ENCODE results near the gene SMIM5. TPM values are rescaled to one million over a fixed set of nuclear protein-coding genes. Genes with fewer than 3 reads are reported as not detected.

The SMIM5 gene
- polyA plus RNA-seq, 1 donor from 2014 or later = 0.59 TPM

DNA sequence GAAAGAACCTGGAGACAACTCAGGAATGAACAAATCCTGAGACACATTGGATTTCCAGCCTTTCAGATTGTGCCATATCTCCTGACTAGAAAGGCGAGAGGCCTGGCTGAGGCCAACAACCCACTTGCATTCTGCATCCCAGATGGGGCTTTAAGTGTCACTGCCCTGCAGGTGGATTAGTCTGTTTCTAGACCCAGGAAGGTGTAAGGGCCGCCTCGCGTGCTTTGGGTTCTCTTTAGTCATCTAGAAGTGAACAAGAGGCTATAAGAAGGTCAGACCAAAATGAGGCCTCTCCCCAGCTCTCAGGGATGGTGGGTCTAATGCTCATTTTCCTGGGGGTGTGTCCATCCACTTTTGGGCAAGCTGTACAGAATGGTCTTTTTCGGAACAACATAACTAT, 38.8 kb downstream of the SMIM5 start:
- H2AFZ ChIP-seq (ENCODE audit: low read depth, low read length) = no peak overlapping the region
- TF ChIP-seq RAD21 (conservative IDR thresholded peaks at IDR 0.05) (no peak), SMC3 (conservative IDR thresholded peaks at IDR 0.05; ENCODE audit: poor library complexity) (no peak), POLR2AphosphoS5 (IDR thresholded peaks at IDR 0.05) (no peak), EP300 (conservative IDR thresholded peaks at IDR 0.05; ENCODE audit: poor library complexity, severe bottlenecking) (no peak), TAF1 (IDR thresholded peaks at IDR 0.05; ENCODE audit: low read depth) (no peak), EZH2 (IDR thresholded peaks at IDR 0.05; ENCODE audit: borderline replicate concordance, insufficient read depth, low read length, poor library complexity, severe bottlenecking) (no peak), MXI1 (conservative IDR thresholded peaks at IDR 0.05; ENCODE audit: poor library complexity, severe bottlenecking) (no peak)
- TF ChIP-seq, protein P1, sequence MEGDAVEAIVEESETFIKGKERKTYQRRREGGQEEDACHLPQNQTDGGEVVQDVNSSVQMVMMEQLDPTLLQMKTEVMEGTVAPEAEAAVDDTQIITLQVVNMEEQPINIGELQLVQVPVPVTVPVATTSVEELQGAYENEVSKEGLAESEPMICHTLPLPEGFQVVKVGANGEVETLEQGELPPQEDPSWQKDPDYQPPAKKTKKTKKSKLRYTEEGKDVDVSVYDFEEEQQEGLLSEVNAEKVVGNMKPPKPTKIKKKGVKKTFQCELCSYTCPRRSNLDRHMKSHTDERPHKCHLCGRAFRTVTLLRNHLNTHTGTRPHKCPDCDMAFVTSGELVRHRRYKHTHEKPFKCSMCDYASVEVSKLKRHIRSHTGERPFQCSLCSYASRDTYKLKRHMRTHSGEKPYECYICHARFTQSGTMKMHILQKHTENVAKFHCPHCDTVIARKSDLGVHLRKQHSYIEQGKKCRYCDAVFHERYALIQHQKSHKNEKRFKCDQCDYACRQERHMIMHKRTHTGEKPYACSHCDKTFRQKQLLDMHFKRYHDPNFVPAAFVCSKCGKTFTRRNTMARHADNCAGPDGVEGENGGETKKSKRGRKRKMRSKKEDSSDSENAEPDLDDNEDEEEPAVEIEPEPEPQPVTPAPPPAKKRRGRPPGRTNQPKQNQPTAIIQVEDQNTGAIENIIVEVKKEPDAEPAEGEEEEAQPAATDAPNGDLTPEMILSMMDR (IDR thresholded peaks at IDR 0.05; ENCODE audit: poor library complexity, severe bottlenecking) = no peak
- TF ChIP-seq, protein P2, sequence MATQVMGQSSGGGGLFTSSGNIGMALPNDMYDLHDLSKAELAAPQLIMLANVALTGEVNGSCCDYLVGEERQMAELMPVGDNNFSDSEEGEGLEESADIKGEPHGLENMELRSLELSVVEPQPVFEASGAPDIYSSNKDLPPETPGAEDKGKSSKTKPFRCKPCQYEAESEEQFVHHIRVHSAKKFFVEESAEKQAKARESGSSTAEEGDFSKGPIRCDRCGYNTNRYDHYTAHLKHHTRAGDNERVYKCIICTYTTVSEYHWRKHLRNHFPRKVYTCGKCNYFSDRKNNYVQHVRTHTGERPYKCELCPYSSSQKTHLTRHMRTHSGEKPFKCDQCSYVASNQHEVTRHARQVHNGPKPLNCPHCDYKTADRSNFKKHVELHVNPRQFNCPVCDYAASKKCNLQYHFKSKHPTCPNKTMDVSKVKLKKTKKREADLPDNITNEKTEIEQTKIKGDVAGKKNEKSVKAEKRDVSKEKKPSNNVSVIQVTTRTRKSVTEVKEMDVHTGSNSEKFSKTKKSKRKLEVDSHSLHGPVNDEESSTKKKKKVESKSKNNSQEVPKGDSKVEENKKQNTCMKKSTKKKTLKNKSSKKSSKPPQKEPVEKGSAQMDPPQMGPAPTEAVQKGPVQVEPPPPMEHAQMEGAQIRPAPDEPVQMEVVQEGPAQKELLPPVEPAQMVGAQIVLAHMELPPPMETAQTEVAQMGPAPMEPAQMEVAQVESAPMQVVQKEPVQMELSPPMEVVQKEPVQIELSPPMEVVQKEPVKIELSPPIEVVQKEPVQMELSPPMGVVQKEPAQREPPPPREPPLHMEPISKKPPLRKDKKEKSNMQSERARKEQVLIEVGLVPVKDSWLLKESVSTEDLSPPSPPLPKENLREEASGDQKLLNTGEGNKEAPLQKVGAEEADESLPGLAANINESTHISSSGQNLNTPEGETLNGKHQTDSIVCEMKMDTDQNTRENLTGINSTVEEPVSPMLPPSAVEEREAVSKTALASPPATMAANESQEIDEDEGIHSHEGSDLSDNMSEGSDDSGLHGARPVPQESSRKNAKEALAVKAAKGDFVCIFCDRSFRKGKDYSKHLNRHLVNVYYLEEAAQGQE (IDR thresholded peaks at IDR 0.05; ENCODE audit: borderline replicate concordance) = no peak
- no peak overlapping the region for H3K4me2 ChIP-seq (ENCODE audit: low read length)
- H3K9me2 ChIP-seq (ENCODE audit: insufficient read depth, low read length) = no peaks in the 10 kb centered on the region
- no peak overlapping the region for H3K27ac ChIP-seq (ENCODE audit: low read length)
- H3K9ac ChIP-seq (ENCODE audit: low read length) = no peak overlapping the region
- no peaks in the 10 kb centered on the region for H3F3A ChIP-seq (ENCODE audit: insufficient read depth, low read length, poor library complexity, severe bottlenecking)
- H3K36me3 ChIP-seq (ENCODE audit: insufficient read depth, low read length) = no peaks in the 10 kb centered on the region
- no peak overlapping the region for H3K4me3 ChIP-seq (ENCODE audit: low read length)
- H3K79me2 ChIP-seq (replicated peaks; ENCODE audit: insufficient read depth, low read length) = peaks cover 43% of the 10 kb centered on the region
- no peaks in the 10 kb centered on the region for H3K9me3 ChIP-seq (ENCODE audit: low read length)
- H3K27me3 ChIP-seq (ENCODE audit: insufficient read depth, low read depth, low read length) = no peaks in the 10 kb centered on the region
- H4K20me1 ChIP-seq (ENCODE audit: insufficient read depth) = no peaks in the 10 kb centered on the region

DNA sequence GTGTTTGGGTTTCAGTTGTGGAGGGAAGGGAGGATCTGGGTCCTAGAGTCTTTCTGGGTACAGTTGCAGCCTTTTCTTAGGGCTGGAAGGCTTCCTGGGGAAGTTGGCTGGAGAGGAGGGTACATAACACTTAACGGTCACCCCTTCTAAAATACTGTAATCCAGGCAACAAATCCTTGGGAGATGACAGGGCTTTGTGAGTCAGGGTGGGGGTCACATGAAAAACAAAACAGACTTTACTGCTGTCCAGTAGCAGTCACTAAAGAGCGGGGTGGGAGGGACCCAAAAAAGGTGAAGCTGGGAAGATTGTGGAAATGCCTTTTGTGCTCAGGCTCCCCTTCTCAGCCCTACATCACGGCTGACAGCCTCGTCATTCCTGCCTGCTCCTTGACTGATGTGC, 40.3 kb downstream of the SMIM5 start:
- Histone ChIP-seq H3K4me2 (ENCODE audit: low read length) (no peak overlapping the region), H3K36me3 (ENCODE audit: insufficient read depth, low read length) (no peaks in the 10 kb centered on the region)
- TF ChIP-seq TAF1 (IDR thresholded peaks at IDR 0.05; ENCODE audit: low read depth) (no peak), SMC3 (conservative IDR thresholded peaks at IDR 0.05; ENCODE audit: poor library complexity) (no peak), RAD21 (conservative IDR thresholded peaks at IDR 0.05) (no peak), EZH2 (IDR thresholded peaks at IDR 0.05; ENCODE audit: borderline replicate concordance, insufficient read depth, low read length, poor library complexity, severe bottlenecking) (no peak)
- TF ChIP-seq, protein P2 (IDR thresholded peaks at IDR 0.05; ENCODE audit: borderline replicate concordance) = no peak
- TF ChIP-seq, protein P1 (IDR thresholded peaks at IDR 0.05; ENCODE audit: poor library complexity, severe bottlenecking) = no peak

More for the DNA sequence above, 40.3 kb downstream of the SMIM5 start:
- Histone ChIP-seq H3K27ac (ENCODE audit: low read length) (no peak overlapping the region), H3K4me3 (ENCODE audit: low read length) (no peak overlapping the region), H3K9me2 (ENCODE audit: insufficient read depth, low read length) (no peaks in the 10 kb centered on the region), H3K9ac (ENCODE audit: low read length) (no peak overlapping the region), H3K27me3 (ENCODE audit: insufficient read depth, low read depth, low read length) (no peaks in the 10 kb centered on the region), H3F3A (ENCODE audit: insufficient read depth, low read length, poor library complexity, severe bottlenecking) (no peaks in the 10 kb centered on the region), H3K79me2 (replicated peaks; ENCODE audit: insufficient read depth, low read length) (peaks cover 29% of the 10 kb centered on the region), H3K9me3 (ENCODE audit: low read length) (no peaks in the 10 kb centered on the region), H4K20me1 (ENCODE audit: insufficient read depth) (no peaks in the 10 kb centered on the region), H2AFZ (ENCODE audit: low read depth, low read length) (no peak overlapping the region)
